ENCODE results near the gene ZNF568.

ZNF568 gene

GRCh38 chr19:36915992-36916830 is at the start of gene ZNF568, which contains the start of gene ZNF829:
Gene ZNF568 (plus strand): TSS chr19:36916332. CDS start chr19:36922771, 6,439 bp downstream.
Gene ZNF829 (minus strand): TSS chr19:36916291. CDS start chr19:36915167, 1,124 bp downstream.
- peak; percentile 84 for DNase-seq

- no peak for DNase-seq
Measured at GRCh38 chr19:36876993-36877938, 38.9 kb upstream of the ZNF568 start.

GRCh38 chr19:36891768-36892357 is 24.3 kb upstream of the ZNF568 start:
- DNase-seq, result no peak

- DNase-seq, result no peak
Measured at GRCh38 chr19:36894849-36895383, 21.2 kb upstream of the ZNF568 start.

- no peak for DNase-seq
Measured at GRCh38 chr19:36898422-36898821, 17.7 kb upstream of the ZNF568 start.

GRCh38 chr19:36916991-36917390 is 859 bp downstream of the ZNF568 start:
- DNase-seq, result no peak

GRCh38 chr19:36918090-36918489 is 2.0 kb downstream of the ZNF568 start:
- DNase-seq, result no peak

GRCh38 chr19:36931684-36932083 is 15.6 kb downstream of the ZNF568 start:
- no peak for DNase-seq

- DNase-seq, result peak; percentile 11
Measured at GRCh38 chr19:36939153-36939552, 23.0 kb downstream of the ZNF568 start.

GRCh38 chr19:36950335-36951119 is 34.4 kb downstream of the ZNF568 start:
- DNase-seq, result no peak

GRCh38 chr19:36962346-36962745 is 46.2 kb downstream of the ZNF568 start:
- DNase-seq, result no peak

- DNase-seq, result peak; percentile 94
Measured at GRCh38 chr19:36963280-36963679, 47.1 kb downstream of the ZNF568 start.

- no peak for DNase-seq
Measured at GRCh38 chr19:36972571-36972970, 56.4 kb downstream of the ZNF568 start.

- peak; percentile 53 for DNase-seq
Measured at GRCh38 chr19:36973021-36973843, 57.1 kb downstream of the ZNF568 start.

- DNase-seq, result no peak
Measured at GRCh38 chr19:36973844-36974195, 57.7 kb downstream of the ZNF568 start.

- no peak for DNase-seq
Measured at GRCh38 chr19:36986131-36986530, 70.0 kb downstream of the ZNF568 start.

GRCh38 chr19:36986601-36987000 is 70.5 kb downstream of the ZNF568 start:
- peak; percentile 69 for DNase-seq

GRCh38 chr19:36987091-36987490 is 71.0 kb downstream of the ZNF568 start:
- DNase-seq, result peak; percentile 22

GRCh38 chr19:36997152-36997842 is 81.2 kb downstream of the ZNF568 start:
- DNase-seq, result no peak

- no peak for DNase-seq
Measured at GRCh38 chr19:36997843-36998235, 81.7 kb downstream of the ZNF568 start.

GRCh38 chr19:36999313-36999712 is 83.2 kb downstream of the ZNF568 start:
- no peak for DNase-seq
